ENCODE measurements around the gene IFT81.

- TF ChIP-seq GATA3 (IDR thresholded peaks at IDR 0.05; ENCODE audit: borderline replicate concordance) (no peak), RFX5 (IDR thresholded peaks at IDR 0.05) (no peak), CTCF (IDR thresholded peaks at IDR 0.05) (no peak), USF2 (IDR thresholded peaks at IDR 0.05) (no peak), HEYL (CRISPR knock-in tag; IDR thresholded peaks at IDR 0.05) (no peak), POLR2A (IDR thresholded peaks at IDR 0.05; ENCODE audit: low read length) (no peak), E2F6 (IDR thresholded peaks at IDR 0.05; ENCODE audit: borderline replicate concordance, low read depth) (no peak), TP53 (CRISPR knock-in tag; IDR thresholded peaks at IDR 0.05) (no peak), SMC3 (IDR thresholded peaks at IDR 0.05) (no peak), MAX (IDR thresholded peaks at IDR 0.05) (no peak), POLR2AphosphoS2 (conservative IDR thresholded peaks at IDR 0.05; ENCODE audit: low read length) (no peak), EHMT2 (IDR thresholded peaks at IDR 0.05; ENCODE audit: low read depth) (no peak)
Measured at GRCh38 chr12:110183386-110183785, 59.2 kb downstream of the IFT81 start.
